ENCODE data around the gene R3HCC1L.

Gene R3HCC1L

DNA sequence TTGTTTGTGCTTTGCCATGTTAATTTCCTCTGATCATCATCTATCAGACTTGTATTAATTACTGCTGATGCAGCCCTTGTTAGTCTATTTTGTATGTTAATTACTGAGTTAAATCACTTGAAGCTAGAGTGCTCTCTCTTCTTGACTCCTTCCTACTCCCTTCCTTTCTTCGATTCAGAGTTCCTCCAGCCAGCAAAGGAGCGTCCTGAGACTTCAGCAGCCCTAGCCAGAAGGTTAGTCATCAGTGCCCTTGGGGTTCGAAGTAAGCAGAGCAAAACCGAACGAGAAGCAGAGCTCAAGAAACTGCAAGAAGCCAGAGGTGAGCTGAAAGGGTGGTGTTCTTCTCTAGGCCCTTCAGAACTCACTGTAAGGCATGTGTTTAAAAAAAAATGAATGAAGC, 101.4 kb downstream of the R3HCC1L start:
- DNase-seq (ENCODE audit: low spot score) = no peak

DNA sequence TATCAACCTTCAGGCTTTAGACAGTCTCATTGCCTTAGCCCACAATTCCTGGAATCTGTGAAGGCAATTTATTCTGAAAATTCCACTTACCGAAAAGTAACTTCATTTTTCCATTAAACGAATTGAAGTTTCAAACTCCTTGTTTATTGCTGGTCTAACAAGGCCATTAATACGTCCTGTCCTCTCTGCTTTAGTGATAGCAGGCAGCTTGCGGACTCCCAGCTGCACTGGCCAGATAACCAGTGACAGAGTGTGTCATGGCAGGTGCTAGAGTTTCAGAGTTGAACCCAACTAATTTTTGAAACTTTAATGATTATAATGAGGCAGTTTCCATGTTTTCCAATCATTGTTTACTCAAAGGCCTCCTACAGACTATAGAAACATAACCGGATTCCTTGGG, 102.4 kb downstream of the R3HCC1L start:
- DNase-seq (ENCODE audit: low spot score) = no peak

DNA sequence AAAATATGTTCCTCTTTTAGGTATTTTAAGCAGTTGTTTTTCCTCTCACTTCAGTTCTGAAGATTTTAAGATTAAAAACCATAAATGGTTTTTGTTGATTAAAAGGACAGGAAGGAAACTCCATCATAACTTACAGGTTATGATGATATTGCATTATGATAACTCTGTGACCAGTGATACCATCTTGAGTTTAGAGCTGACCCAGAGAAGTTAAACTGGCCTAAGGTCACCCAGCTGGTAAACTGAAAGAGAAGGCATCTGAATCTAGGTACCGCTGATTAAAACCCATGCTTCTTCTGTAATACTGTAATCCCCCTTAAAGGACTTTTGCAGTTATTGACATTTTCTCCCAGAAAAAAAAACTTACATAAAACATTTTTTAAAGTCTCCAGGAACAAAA, 103.9 kb downstream of the R3HCC1L start:
- no peak for DNase-seq (ENCODE audit: low spot score)

DNA sequence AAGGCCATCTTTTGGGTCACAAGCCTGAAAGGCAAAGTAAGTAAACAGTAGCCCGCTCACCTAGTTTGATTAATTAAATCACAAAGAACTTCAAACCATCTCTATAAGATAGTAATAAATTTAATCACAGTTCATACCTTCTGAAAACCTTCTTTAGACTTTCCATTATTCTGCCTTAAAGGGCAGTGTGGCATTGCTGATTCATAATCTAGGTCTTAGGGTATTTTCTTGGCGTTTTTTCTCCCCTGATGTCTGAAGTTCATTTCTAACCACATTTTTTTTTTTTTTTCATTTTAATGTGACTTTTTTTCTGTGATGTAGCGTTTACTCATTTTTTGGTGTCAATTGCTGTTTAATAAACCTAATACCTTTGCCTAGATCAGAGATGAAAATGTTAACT, 106.1 kb downstream of the R3HCC1L start:
- DNase-seq (ENCODE audit: low spot score) = no peak

DNA sequence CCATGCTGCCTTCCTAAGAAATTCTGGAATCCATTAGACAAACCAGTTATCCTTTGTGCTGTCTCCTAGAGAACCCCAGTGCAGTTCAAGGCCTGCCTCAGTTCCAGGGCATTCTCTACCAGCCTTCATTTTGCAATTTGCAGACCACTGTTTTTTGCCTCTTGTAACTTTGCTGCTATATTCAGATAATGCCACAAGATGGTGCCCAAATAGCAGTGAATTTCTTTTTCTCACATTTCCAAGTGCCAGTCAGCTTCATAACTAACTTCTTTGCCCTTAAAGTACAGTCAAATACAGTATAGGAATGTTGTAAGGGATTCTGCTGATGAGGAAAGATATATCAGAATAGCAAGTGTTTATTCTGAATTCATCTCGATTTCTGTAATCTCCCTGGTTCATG, 108.4 kb downstream of the R3HCC1L start:
- peak; percentile 62 for DNase-seq (ENCODE audit: low spot score)

DNA sequence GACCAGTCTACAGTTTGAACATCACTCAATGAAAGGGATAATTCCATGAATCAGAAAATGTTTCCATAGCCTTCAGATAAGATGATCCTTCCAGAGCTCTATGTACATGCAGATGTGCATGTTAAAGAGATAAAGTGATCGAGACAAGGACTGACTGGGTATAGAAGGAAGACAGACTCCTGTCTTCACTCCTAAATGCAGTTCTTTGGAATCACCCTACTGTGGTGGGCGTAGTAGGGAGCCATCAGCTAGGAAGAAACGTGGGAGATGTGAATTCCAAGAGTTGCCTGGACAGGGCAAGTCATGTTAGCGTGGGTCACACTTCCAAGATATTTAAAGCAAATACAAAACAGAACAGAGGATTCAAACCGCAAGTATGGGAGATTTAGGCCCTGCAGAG, 109.7 kb downstream of the R3HCC1L start:
- DNase-seq (ENCODE audit: low spot score) = no peak

DNA sequence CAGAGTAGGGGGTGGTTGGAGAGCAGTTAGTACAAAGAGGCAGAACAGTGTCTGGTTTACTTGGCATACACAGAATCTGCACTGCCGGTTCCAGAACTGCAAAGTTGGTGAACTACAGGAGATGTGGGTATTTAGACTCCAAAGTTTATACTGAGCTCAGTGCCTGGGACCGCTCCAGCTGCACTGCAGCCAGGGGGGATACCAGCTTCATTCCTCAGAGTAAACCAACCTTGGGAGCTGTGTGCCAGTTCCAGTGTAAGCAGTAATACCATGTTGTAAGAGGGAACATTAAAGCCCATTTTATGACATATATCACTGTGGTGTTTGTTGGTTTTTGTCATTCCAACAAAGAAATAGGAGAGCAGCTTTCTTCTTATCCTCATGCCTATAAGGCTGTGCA, 110.1 kb downstream of the R3HCC1L start:
- DNase-seq (ENCODE audit: low spot score) = no peak

DNA sequence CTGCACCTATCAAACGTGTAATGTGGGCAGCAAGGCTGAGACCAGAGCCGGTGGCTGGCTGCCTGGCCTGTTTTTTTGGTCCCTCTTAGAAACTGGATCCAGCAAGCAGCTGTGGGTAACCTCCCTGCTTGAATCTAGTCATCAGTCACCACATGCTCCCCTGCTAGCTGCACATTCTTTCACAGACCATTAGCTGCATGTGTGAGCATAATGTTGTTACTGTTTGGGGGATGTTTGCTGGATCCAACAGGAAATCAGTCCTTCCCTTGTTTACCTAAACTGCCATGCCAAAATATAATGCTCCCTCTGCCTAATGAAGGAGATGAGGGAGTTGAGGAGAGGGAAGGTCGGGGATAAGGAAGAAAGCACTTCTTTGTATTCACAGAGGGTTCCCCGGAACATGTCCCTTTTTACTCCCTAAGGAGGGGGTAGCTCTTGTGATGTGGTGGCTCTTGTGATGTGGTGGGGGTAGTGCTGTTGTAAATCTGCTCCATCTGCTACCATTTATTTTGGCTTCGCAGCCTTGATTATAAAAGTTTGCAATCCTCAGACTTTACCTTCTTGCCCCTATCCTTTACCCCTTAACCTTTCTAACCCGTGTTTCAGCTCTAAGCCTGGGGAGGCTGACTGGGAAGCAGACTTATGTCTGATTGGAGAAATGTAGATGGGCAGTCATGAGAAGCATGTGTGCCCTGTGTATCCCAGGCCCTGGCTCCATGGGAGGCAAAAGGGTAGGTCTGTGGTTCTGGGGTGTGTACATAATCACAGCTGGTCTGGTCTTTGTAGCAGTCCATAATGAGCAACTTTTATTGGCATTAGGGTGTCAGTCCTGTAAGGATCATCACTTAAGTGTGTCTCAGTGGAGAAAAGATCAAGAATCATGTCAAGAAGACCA, 112.7 kb downstream of the R3HCC1L start:
- DNase-seq (ENCODE audit: low spot score) = peak; percentile 71

DNA sequence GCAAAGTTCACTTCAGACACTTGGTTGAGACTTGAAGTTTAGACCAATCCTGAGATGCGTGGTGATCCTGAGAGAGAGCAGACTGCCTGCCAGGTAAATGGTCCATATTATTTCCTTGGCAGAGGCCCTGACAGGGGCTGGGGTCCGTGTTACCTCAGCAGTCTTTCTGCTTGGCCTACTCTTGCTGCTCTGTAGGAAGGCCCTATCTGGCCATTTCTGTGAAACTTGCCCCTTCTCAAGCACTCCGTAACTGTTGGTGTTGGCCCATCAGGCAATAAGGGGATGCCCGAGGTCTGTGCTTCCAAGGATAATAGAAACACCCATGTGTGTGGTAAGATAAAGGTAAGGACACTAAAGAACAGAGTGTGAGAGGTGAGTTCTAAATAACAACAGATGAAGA, 113.6 kb downstream of the R3HCC1L start:
- DNase-seq (ENCODE audit: low spot score) = no peak

DNA sequence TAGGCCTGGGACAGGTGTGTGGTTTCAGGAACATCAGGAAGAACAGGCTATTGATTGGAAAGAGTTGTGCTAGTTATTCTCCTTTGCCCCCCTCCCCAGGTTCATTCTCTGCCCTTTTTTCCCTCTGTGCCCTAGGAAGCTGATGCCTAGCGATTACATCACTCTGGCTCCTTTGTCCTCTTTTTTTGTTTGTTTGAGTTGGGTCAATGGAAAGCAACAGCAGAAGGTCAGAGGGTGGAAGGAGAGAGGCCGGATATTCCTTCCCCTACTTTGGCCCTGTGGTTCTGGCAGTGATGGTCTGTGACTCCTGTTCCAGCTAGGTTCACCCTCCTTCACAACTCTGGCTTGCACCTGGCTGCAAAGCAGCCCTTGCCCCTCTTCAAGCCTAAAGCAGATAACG, 114.7 kb downstream of the R3HCC1L start:
- DNase-seq (ENCODE audit: low spot score) = no peak

DNA sequence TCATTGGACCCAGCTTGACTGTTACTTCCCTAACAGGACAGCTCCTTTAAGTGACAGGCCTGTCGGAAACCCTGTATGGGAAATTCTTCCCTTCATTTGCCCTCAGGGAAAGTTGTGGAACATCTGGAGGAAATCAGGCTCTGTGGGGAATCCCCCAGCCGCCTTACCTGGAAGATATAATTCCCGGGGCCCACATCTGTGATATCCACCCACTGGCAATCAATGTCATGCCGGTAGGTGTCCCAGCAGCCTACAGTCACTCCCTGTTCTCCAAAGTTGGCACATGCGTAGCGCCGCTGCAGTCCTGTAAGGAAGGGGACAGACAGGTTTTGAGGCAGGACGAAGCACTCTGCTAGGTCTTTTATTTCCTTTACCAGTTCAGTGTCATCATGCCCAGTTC, 116.9 kb downstream of the R3HCC1L start:
- no peak for DNase-seq (ENCODE audit: low spot score)

DNA sequence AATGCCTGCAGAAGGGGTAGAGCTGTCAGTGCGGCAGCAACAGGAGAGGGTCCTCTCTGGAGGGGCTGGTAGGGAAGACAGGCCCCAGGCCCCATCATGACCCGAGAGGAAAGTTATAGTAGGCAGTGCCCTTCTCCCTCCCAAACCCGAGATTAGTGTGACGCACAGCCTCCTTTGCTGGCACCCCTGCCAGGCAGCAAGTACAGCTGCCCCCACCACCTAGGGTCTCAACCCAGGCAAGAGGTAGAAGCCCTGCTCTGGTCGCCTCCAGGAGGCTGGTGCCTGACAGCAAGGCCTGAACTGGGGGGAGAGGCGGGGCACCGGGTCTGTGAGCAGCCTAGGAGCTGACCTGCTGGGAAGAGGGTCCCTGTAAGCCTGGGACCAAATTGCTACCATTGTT, 118.0 kb downstream of the R3HCC1L start:
- DNase-seq (ENCODE audit: low spot score) = no peak

DNA sequence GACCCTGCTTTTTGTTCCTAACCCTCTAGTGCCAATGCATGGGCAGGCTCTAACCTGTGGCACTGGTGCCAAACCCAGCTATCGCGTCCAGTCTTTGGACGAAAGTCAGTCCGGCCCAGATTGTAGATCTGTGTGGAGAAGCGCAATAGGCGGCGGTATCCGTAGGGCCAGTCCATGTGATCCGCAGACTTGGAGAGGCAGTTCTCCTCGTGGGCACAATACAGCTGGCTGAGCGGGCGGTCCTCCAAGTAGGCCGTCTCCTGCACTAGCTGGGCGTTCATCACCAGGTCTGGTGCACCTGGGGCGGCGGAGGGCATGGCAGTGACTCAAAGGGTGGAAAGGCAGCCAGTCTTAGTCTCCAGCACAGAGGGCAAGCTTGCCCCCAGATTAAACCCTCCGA, 119.0 kb downstream of the R3HCC1L start:
- DNase-seq (ENCODE audit: low spot score) = no peak

DNA sequence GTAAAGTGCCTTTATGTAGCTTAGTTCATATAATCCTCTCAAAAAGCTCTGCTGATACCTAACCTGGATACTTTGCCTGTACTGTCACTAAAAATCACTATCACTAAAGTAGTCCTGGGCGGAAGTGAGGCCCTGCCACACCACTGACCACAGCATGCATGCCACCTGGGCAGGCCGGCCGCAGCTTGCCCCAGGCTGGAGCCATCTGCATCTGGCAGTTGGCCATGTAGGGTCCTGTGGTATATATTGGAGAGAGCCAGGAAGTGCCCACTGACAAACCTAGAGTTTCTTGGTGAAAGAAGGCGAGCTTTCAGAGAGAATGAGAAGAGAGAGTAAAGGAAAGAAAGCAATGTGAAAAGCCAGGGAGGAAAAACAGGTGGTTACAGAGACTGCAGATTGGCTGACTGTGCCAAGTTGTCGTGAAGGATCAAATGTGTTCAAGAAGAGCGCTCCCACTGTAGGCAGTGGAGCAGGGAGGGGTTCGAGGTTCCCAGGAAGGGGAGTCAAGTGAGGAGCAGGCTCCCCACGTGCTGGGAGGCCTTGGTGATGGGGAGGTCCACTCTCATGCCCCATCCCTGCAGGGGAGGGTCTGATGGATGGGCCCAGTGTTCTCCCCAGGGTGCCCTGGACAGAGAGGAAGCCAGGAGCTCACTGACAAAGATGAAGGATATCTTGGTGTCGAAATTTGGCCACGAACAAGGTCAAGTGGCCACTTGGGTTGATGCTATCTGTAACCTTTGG, 119.9 kb downstream of the R3HCC1L start:
- no peak for DNase-seq (ENCODE audit: low spot score)

DNA sequence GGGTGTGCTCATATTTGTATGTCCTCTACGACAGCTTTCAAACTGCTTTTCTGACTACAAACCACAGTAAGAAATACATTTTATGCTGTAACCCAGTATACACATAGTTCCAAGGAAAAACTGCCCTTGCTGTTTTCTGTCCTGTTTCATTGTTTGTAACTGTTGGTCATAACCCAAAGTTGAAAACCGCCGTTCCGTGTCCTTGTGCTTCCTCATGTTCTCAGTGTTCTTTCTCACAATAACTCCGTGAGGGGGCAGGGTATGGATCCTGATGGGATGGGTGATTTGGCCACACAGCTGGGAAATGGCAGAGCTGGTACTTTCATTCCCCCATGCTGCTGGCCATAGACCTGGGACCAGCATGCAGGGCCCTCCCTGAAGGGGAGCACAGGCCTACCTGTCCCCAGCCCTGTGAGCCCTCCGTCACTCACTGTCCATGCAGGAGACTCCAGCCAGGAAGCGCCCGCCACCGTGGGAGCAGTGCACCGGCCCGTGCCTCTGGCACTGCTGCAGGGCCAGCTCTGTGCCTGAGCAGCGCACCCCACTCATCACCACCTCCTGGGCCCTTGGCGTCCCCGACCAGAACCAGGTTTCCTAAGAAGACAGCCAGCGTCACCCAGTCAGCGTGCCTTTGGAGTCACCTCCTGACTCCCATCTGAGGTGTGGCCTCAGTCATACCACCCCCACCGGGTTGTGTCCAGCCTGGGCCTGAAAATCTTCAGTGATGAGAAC, 120.9 kb downstream of the R3HCC1L start:
- DNase-seq (ENCODE audit: low spot score) = no peak

DNA sequence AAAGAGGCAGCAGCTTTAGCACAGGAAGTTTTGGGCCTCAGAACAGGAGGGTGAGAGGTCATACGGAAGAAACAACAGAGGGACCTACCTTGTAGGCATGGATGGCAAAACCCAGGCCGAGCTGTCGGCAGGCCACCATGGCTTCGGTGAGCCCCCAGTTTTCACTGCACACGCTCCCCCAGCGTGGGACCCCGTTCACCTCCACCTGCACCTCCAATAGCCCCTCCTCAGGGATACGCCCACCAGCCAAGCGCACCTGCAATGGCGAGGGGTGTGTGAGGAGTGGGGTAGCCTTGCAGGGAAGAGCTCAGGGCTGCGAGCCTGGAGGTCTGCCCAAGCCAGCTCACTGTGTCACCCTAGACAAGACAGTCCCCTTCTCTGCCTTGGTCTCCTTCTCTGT, 122.2 kb downstream of the R3HCC1L start:
- DNase-seq (ENCODE audit: low spot score) = no peak

DNA sequence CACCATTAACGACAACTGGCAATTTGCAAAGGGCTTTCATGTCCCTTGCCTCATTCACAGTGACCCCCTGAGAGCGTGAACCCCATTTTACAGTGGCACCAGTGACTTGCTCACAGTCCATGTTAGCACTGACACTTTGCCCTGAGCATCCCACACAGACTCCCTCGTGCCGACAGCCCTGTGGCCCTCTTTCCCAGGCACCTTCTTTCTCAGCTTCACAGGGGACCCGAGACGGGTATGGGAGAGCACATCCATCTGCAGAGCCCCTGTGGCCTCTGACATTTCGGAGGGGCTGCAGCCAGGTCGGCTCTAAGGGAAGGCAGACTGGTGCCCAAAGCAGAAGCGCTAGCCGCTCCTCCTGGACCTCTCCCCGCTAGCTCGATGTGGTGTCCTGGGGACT, 122.7 kb downstream of the R3HCC1L start:
- DNase-seq (ENCODE audit: low spot score) = no peak

DNA sequence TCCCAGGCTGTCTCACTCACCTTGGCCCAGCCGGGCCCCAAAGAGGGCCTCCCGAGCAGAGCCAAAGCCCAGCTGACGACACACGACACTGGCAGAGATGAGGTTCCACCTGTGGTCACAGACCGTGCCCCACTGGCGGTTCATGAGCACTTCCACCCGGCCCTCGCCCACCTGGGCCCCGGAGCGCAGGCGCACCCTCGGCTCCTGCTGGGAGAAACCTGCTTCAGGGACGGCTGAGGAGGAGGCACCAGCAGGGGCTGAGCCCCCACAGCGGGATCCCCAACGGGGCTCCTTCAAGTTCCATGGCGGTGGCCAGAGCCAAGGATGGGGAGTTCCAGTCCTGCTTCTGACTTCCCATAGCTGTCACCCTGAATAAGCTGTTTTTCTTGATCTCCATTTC, 123.5 kb downstream of the R3HCC1L start:
- DNase-seq (ENCODE audit: low spot score) = no peak

DNA sequence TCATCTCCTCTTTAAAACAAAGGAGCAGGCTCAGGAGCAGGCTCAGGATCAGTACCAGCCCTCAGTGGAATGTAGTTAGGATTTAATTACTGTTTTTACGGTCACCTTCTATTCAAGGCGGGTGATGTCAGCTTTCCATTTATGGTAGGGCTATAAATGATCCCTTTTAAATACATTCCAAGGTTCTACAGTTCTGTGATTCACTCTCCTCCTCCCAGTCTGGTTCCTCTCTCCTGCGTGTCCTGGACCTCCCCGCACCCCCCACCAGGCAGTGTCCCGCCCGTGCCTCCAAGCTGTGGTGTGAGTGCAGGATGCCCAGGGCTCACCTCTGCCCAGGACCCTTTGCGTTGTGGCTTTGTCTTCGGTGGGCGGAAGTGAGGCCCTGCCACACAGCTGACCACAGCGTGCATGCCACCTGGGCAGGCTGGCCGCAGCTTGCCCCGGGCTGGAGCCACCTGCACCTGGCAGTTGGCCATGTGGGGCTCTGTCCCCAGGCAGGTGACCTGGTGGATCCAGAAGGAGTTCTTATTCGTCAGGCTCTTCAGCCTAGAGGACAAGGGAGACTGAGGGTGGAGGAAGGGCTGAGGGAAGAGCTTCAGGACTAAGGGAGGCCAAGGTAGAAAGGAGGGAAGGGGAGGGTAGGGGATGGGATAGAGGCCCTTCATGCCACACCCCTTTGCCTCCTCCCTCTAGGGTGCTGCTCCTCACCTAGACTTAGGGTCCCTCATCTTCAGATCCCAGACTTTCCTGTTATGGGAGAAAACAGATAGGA, 124.4 kb downstream of the R3HCC1L start:
- no peak for DNase-seq (ENCODE audit: low spot score)

DNA sequence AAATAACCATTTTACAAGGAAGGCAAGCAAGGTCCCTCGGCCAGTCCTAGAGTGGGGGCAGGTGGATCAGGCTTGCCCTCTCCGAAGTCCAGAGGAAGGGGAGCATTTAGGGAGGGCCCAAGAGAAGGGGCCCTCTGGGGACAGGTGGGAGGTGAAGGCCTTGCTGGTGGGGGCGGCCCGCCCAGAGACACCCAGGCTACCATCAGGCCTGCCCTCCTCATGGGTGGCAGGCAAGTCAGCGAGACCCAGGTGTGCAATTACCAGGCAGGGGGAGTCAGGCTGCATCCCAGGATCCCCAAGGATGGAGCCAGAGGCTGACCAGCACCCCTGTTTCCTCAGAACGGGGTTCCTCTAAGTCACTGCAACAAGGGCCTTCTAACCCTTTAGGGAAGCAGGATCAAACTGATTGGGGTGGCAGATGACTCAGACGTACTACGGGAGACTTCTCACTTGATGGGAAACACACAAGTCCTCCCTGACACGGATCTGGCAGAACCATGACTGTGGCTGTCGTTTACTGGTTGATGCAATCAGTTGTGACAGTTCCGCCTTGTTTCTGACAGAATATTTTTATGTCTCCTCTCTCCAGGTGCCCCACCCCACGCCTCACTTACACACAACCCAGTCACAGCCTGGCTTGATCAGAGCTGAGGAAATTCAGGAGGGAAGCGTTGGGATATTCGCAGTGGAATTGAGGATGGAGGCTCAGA, 125.3 kb downstream of the R3HCC1L start:
- no peak for DNase-seq (ENCODE audit: low spot score)

DNA sequence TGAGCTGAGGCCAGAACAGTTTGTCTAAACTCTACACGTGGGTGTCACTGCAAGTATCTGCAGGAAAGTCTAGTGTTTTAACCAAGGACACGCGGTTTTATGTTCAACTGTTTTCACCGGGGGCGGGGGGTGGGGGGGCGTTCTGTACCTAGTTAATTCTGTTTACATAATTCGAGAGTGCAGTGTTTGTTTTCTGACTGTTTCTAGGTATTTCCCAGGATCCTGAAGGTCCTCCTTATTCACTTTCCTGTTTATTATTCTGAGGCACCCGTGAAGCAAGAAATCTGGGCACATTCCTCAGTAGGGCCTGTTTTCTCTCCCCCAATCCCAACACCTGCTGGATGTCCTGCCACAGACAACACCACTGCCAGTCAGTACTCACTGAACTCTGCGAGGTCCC, 125.9 kb downstream of the R3HCC1L start:
- no peak for DNase-seq (ENCODE audit: low spot score)

Measured in pons (tissue), 1 donor.